ENCODE data around the gene C1orf35. TPM values are rescaled to one million over a fixed set of nuclear protein-coding genes. Genes with fewer than 3 reads are reported as not detected.

The C1orf35 gene
- total and polyA plus RNA-seq, 2 experiments from 2014 or later: 12.3 to 24.6 TPM

GRCh38 chr1:228073061-228073856 lies 29.9 kb downstream of the C1orf35 start:
- Histone ChIP-seq H3K36me3 (replicated peaks; ENCODE audit: insufficient read depth, low read depth) (no peaks in the 10 kb centered on the region), H4K20me1 (ENCODE audit: insufficient read depth, poor library complexity, severe bottlenecking) (no peaks in the 10 kb centered on the region), H3K27me3 (peaks cover 11% of the 10 kb centered on the region), H3K4me2 (no peak overlapping the region), H3K79me2 (no peaks in the 10 kb centered on the region), H3K4me3 (no peak overlapping the region), H2AFZ (no peak overlapping the region), H3K9me3 (ENCODE audit: low read depth) (no peaks in the 10 kb centered on the region), H3K9me2 (replicated peaks; ENCODE audit: insufficient read depth) (no peaks in the 10 kb centered on the region), H3K27ac (no peak overlapping the region), H3K4me1 (ENCODE audit: insufficient read depth) (no peaks in the 10 kb centered on the region)
- TF ChIP-seq EZH2phosphoT487 (IDR thresholded peaks at IDR 0.05; ENCODE audit: low read depth, severe bottlenecking, unreplicated experiment): no peak
- TF ChIP-seq CTCF (IDR thresholded peaks at IDR 0.05; ENCODE audit: poor library complexity): no peak
- no peak for TF ChIP-seq EZH2 (IDR thresholded peaks at IDR 0.05; ENCODE audit: borderline replicate concordance)
- no peak for DNase-seq (ENCODE audit: low spot score)
- WGBS (ENCODE audit: low lambda C conversion rate, missing lambda C conversion rate): 81% methylated on average over 23 of the region's 23 CpGs

- Histone ChIP-seq H4K20me1 (ENCODE audit: insufficient read depth, poor library complexity, severe bottlenecking) (no peaks in the 10 kb centered on the region), H3K27me3 (peaks cover 11% of the 10 kb centered on the region), H3K9me3 (ENCODE audit: low read depth) (no peaks in the 10 kb centered on the region), H3K27ac (no peak overlapping the region), H3K9me2 (replicated peaks; ENCODE audit: insufficient read depth) (no peaks in the 10 kb centered on the region), H3K4me1 (ENCODE audit: insufficient read depth) (no peaks in the 10 kb centered on the region), H3K4me3 (no peak overlapping the region), H3K4me2 (no peak overlapping the region), H3K79me2 (no peaks in the 10 kb centered on the region), H2AFZ (no peak overlapping the region), H3K36me3 (replicated peaks; ENCODE audit: insufficient read depth, low read depth) (no peaks in the 10 kb centered on the region)
- no peak for TF ChIP-seq EZH2 (IDR thresholded peaks at IDR 0.05; ENCODE audit: borderline replicate concordance)
- no peak for TF ChIP-seq CTCF (IDR thresholded peaks at IDR 0.05; ENCODE audit: poor library complexity)
- TF ChIP-seq EZH2phosphoT487 (IDR thresholded peaks at IDR 0.05; ENCODE audit: low read depth, severe bottlenecking, unreplicated experiment): no peak
- WGBS (ENCODE audit: low lambda C conversion rate, missing lambda C conversion rate): 83% methylated on average over 5 of the region's 5 CpGs
- no peak for DNase-seq (ENCODE audit: low spot score)
These were observed 30.5 kb downstream of the C1orf35 start for GRCh38 chr1:228072658-228073043.

- Histone ChIP-seq H2AFZ (no peak overlapping the region), H3K36me3 (replicated peaks; ENCODE audit: insufficient read depth, low read depth) (no peaks in the 10 kb centered on the region), H3K79me2 (no peaks in the 10 kb centered on the region), H3K4me2 (no peak overlapping the region), H3K9me3 (ENCODE audit: low read depth) (no peaks in the 10 kb centered on the region), H3K27ac (no peak overlapping the region), H3K4me1 (ENCODE audit: insufficient read depth) (no peaks in the 10 kb centered on the region), H3K4me3 (no peak overlapping the region), H4K20me1 (ENCODE audit: insufficient read depth, poor library complexity, severe bottlenecking) (no peaks in the 10 kb centered on the region), H3K27me3 (peaks cover 16% of the 10 kb centered on the region), H3K9me2 (replicated peaks; ENCODE audit: insufficient read depth) (no peaks in the 10 kb centered on the region)
- no peak for DNase-seq (ENCODE audit: low spot score)
- TF ChIP-seq CTCF (IDR thresholded peaks at IDR 0.05; ENCODE audit: poor library complexity) (no peak), EZH2phosphoT487 (IDR thresholded peaks at IDR 0.05; ENCODE audit: low read depth, severe bottlenecking, unreplicated experiment) (no peak), EZH2 (IDR thresholded peaks at IDR 0.05; ENCODE audit: borderline replicate concordance) (no peak)
- 69% methylated on average over 7 of the region's 7 CpGs for WGBS (ENCODE audit: low lambda C conversion rate, missing lambda C conversion rate)
These were observed 31.1 kb downstream of the C1orf35 start for GRCh38 chr1:228071839-228072657.

All from hepatocyte (in vitro differentiated cells).